ENCODE measurements around the gene FOXP1. TPM values are rescaled to one million over a fixed set of nuclear protein-coding genes. Genes with fewer than 3 reads are reported as not detected.

The FOXP1 gene
- total RNA-seq, 3 donors from 2014 or later = 61.9 to 267 (median 146) TPM

GRCh38 chr3:71191031-71191482, 392.5 kb downstream of the FOXP1 start:
- H3K4me1 ChIP-seq = no peaks in the 10 kb centered on the region
- H3K27ac ChIP-seq = no peak overlapping the region
- DNase-seq (ENCODE audit: low spot score in 2 of 2) = no peak
- no peak overlapping the region for H3K4me3 ChIP-seq
- H3K27me3 ChIP-seq = no peaks in the 10 kb centered on the region
- H3K36me3 ChIP-seq = no peaks in the 10 kb centered on the region
- TF ChIP-seq POLR2A (IDR thresholded peaks at IDR 0.05) (no peak), POLR2AphosphoS5 (IDR thresholded peaks at IDR 0.05) (no peak), CTCF (IDR thresholded peaks at IDR 0.05) (no peak)
- H3K9me3 ChIP-seq = no peaks in the 10 kb centered on the region
- intact Hi-C loops (cut with DNase I; ENCODE audit: low total_unique reads) = no loop called here

GRCh38 chr3:71189480-71189879, 394.0 kb downstream of the FOXP1 start:
- Histone ChIP-seq H3K27me3 (no peaks in the 10 kb centered on the region), H3K36me3 (no peaks in the 10 kb centered on the region), H3K27ac (no peak overlapping the region), H3K4me1 (no peaks in the 10 kb centered on the region), H3K4me3 (no peak overlapping the region), H3K9me3 (no peaks in the 10 kb centered on the region)
- intact Hi-C loops (cut with DNase I; ENCODE audit: low total_unique reads) = no loop called here
- TF ChIP-seq POLR2A (IDR thresholded peaks at IDR 0.05) = no peak
- TF ChIP-seq CTCF (IDR thresholded peaks at IDR 0.05) = no peak
- TF ChIP-seq POLR2AphosphoS5 (IDR thresholded peaks at IDR 0.05) = no peak
- no peak for DNase-seq (ENCODE audit: low spot score in 2 of 2)

- no peak overlapping the region for H3K27ac ChIP-seq
- intact Hi-C loops (cut with DNase I; ENCODE audit: low total_unique reads) = no loop called here
- no peak overlapping the region for H3K4me3 ChIP-seq
- no peaks in the 10 kb centered on the region for H3K9me3 ChIP-seq
- no peaks in the 10 kb centered on the region for H3K36me3 ChIP-seq
- no peaks in the 10 kb centered on the region for H3K4me1 ChIP-seq
- H3K27me3 ChIP-seq = no peaks in the 10 kb centered on the region
- no peak for DNase-seq (ENCODE audit: low spot score in 2 of 2)
- no peak for TF ChIP-seq CTCF (IDR thresholded peaks at IDR 0.05)
- no peak for TF ChIP-seq POLR2A (IDR thresholded peaks at IDR 0.05)
- no peak for TF ChIP-seq POLR2AphosphoS5 (IDR thresholded peaks at IDR 0.05)
These were observed 395.8 kb downstream of the FOXP1 start for GRCh38 chr3:71187715-71188114.

GRCh38 chr3:71186801-71187200, 396.7 kb downstream of the FOXP1 start:
- no peaks in the 10 kb centered on the region for H3K36me3 ChIP-seq
- H3K4me1 ChIP-seq = no peaks in the 10 kb centered on the region
- H3K9me3 ChIP-seq = no peaks in the 10 kb centered on the region
- H3K27ac ChIP-seq = no peak overlapping the region
- H3K27me3 ChIP-seq = no peaks in the 10 kb centered on the region
- intact Hi-C loops (cut with DNase I; ENCODE audit: low total_unique reads) = no loop called here
- no peak for DNase-seq (ENCODE audit: low spot score in 2 of 2)
- no peak for TF ChIP-seq POLR2A (IDR thresholded peaks at IDR 0.05)
- no peak for TF ChIP-seq CTCF (IDR thresholded peaks at IDR 0.05)
- no peak for TF ChIP-seq POLR2AphosphoS5 (IDR thresholded peaks at IDR 0.05)
- no peak overlapping the region for H3K4me3 ChIP-seq

- no peak for DNase-seq (ENCODE audit: low spot score in 2 of 2)
- no peak overlapping the region for H3K4me3 ChIP-seq
- no peak for TF ChIP-seq CTCF (IDR thresholded peaks at IDR 0.05)
- TF ChIP-seq POLR2AphosphoS5 (IDR thresholded peaks at IDR 0.05) = no peak
- TF ChIP-seq POLR2A (IDR thresholded peaks at IDR 0.05) = no peak
- H3K36me3 ChIP-seq = no peaks in the 10 kb centered on the region
- H3K9me3 ChIP-seq = no peaks in the 10 kb centered on the region
- no peak overlapping the region for H3K27ac ChIP-seq
- H3K4me1 ChIP-seq = no peaks in the 10 kb centered on the region
- intact Hi-C loops (cut with DNase I; ENCODE audit: low total_unique reads) = no loop called here
- no peaks in the 10 kb centered on the region for H3K27me3 ChIP-seq
These were observed 397.6 kb downstream of the FOXP1 start for GRCh38 chr3:71185733-71186455.

Data from breast epithelium (tissue), 4 donors.